Thymus (tissue), 11 donors: ENCODE results near the gene BLMH. TPM values are rescaled to one million over a fixed set of nuclear protein-coding genes. Genes with fewer than 3 reads are reported as not detected.

ENCODE experiments used
- DNase-seq, 9 donors: peaks; one replicate each; pipeline ENCODE4 v3.0.0-alpha.2; 2013; ENCODE audit warnings: low spot score in 9 of 9, low read depth in 6 of 9, missing footprints in 1 of 9
- H3K27ac ChIP-seq, 2 donors: one replicate each; pipeline ENCODE4 v1.5.1; 2013; ENCODE audit warnings: control low read depth in 1 of 2, low read depth in 1 of 2, low read length in 1 of 2, mild to moderate bottlenecking in 1 of 2, moderate library complexity in 1 of 2
- H3K27me3 ChIP-seq, 2 donors: one replicate each; pipeline ENCODE4 v1.5.1; 2013; ENCODE audit warnings: low read length in 1 of 2; ENCODE audit not compliant: control insufficient read depth in 2 of 2, insufficient read depth in 1 of 2
- H3K36me3 ChIP-seq, 2 donors: one replicate each; pipeline ENCODE4 v1.5.1; 2013; ENCODE audit warnings: low read length in 1 of 2, mild to moderate bottlenecking in 1 of 2, moderate library complexity in 1 of 2; ENCODE audit not compliant: control insufficient read depth in 2 of 2, insufficient read depth in 2 of 2
- H3K4me1 ChIP-seq, 2 donors: one replicate each; pipeline ENCODE4 v1.5.1; 2013; ENCODE audit warnings: low read length in 2 of 2; ENCODE audit not compliant: control insufficient read depth in 2 of 2, insufficient read depth in 2 of 2
- H3K4me3 ChIP-seq, 2 donors: one replicate each; pipeline ENCODE4 v1.5.1; 2013; ENCODE audit warnings: low read length in 2 of 2, control low read depth in 1 of 2, mild to moderate bottlenecking in 1 of 2
- H3K9me3 ChIP-seq, 2 donors: one replicate each; pipeline ENCODE4 v1.5.1; 2013; ENCODE audit warnings: low read length in 1 of 2, mild to moderate bottlenecking in 1 of 2; ENCODE audit not compliant: control insufficient read depth in 2 of 2, insufficient read depth in 1 of 2
- WGBS: extraction: QIAGEN DNeasy Blood & Tissue Kit; methylation state at CpG from one replicate; pipeline ENCODE4 v1.1.7; 2013; 5-methylcytosine and 5-hydroxymethylcytosine counted together
- polyA plus RNA-seq: library from polyadenylated mRNA; stranded (reverse); fragments of 200-250 nt; gene quantifications from one replicate; pipeline ENCODE4 v1.2.3, GENCODE V29; 2013
- total RNA-seq: library from RNA; stranded (reverse); fragments of 120-200 nt; gene quantifications from one replicate; pipeline ENCODE4 v1.2.4, GENCODE V29; 2013
- donor health status: healthy.

BLMH gene
- total and polyA plus RNA-seq, 2 donors = 33.3 to 37.6 TPM

GRCh38 chr17:30333503-30334360, 42.0 kb upstream of the BLMH start, which contains the start of gene TMIGD1:
TMIGD1 (minus strand) TSS chr17:30334057; CDS start chr17:30332133, 1,924 bp downstream.
- no peak for DNase-seq
- Histone ChIP-seq H3K4me3 (no peak within 1 kb of the TSS), H3K9me3 (no peaks in the 10 kb centered on the region), H3K27ac (no peak within 1 kb of the TSS), H3K36me3 (no peaks in the 10 kb centered on the region), H3K27me3 (no peaks in the 10 kb centered on the region), H3K4me1 (peaks cover 0 to 2% of the 10 kb centered on the region in 2 donors)
- WGBS = 97% methylated on average over 9 of the region's 9 CpGs

GRCh38 chr17:30332057-30332542, 40.4 kb upstream of the BLMH start:
- 19% methylated on average over 4 of the region's 4 CpGs for WGBS
- Histone ChIP-seq H3K9me3 (no peaks in the 10 kb centered on the region), H3K27ac (peak overlapping the region in 1 of 2 donors; percentile 55), H3K27me3 (no peaks in the 10 kb centered on the region), H3K36me3 (no peaks in the 10 kb centered on the region), H3K4me3 (no peak overlapping the region), H3K4me1 (peaks cover 0 to 2% of the 10 kb centered on the region in 2 donors)
- DNase-seq = peak in 6 of 9 donors; percentile 15 to 66 (median 22)

DNA sequence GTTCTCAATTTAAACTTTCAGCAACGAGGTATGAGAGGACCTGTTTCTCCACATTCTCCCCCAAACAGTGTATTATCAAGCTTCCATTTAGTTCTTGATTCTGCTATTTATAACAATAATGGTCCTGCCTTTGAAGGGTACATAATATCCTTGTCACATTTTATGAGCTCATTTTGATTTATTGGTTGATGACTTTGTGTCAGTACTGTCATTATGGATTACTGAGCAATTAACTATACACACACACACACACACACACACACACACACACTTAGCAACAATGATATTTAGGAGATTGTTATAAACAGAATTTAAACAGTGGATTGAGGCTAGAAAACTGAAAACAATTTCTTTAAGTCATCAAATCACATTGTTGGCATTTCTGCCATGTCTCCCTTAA, 35.1 kb upstream of the BLMH start:
- no peaks in the 10 kb centered on the region for H3K9me3 ChIP-seq
- H3K27me3 ChIP-seq = no peaks in the 10 kb centered on the region
- no peaks in the 10 kb centered on the region for H3K36me3 ChIP-seq
- DNase-seq = no peak
- no peak overlapping the region for H3K4me3 ChIP-seq
- no peak overlapping the region for H3K27ac ChIP-seq
- peaks cover 2 to 4% of the 10 kb centered on the region in 2 donors for H3K4me1 ChIP-seq
- 70% methylated on average over 1 of the region's 1 CpG for WGBS

- Histone ChIP-seq H3K4me1 (peaks cover 0 to 4% of the 10 kb centered on the region in 2 donors), H3K36me3 (no peaks in the 10 kb centered on the region), H3K27ac (no peak overlapping the region), H3K27me3 (no peaks in the 10 kb centered on the region), H3K4me3 (no peak overlapping the region), H3K9me3 (no peaks in the 10 kb centered on the region)
- no peak for DNase-seq
- 88% methylated on average over 7 of the region's 7 CpGs for WGBS
These were observed 33.0 kb upstream of the BLMH start for GRCh38 chr17:30324723-30325122.

- no peak overlapping the region for H3K4me3 ChIP-seq
- no peaks in the 10 kb centered on the region for H3K36me3 ChIP-seq
- no peak overlapping the region for H3K27ac ChIP-seq
- no peaks in the 10 kb centered on the region for H3K27me3 ChIP-seq
- peaks cover 0 to 4% of the 10 kb centered on the region in 2 donors for H3K4me1 ChIP-seq
- H3K9me3 ChIP-seq = no peaks in the 10 kb centered on the region
- peak in 1 of 9 donors; percentile 46 for DNase-seq
These were observed 32.2 kb upstream of the BLMH start for GRCh38 chr17:30323895-30324319.

DNA sequence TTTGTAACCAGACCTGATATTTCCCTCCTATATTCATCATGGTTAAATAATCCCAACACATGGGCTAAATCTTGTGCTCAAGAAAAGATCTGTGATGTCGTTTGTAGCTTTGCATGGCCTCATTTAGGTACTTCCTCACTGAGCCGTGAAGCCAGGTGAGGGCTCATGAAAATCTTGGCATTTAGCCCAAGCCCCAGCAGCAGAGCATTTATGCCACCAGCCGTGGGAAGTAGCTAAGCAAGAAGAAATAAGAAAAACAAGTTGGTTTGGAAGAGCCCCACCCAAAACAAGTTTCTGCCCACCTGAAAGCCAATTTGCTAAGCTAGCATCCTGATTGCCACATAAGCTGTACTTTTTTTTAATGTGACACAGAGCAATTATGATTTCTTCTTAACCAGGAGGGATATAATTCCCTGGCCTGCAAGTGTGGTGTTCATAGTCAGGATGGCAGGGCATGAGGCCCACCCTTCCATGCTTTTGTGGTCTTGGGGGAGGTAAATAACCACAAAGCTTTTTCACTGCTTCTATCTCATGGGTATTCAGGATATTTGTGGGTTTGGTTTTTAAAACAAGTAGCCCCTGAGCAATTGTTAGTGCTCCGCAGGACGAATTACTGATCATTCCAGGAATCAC, 31.6 kb upstream of the BLMH start:
- WGBS = 8% methylated on average over 5 of the region's 5 CpGs
- no peaks in the 10 kb centered on the region for H3K27me3 ChIP-seq

GRCh38 chr17:30321314-30321713, 29.6 kb upstream of the BLMH start:
- DNase-seq = no peak
- Histone ChIP-seq H3K4me3 (no peak overlapping the region), H3K9me3 (no peaks in the 10 kb centered on the region), H3K4me1 (peaks cover 0 to 4% of the 10 kb centered on the region in 2 donors), H3K36me3 (no peaks in the 10 kb centered on the region), H3K27me3 (no peaks in the 10 kb centered on the region), H3K27ac (no peak overlapping the region)
- WGBS = 94% methylated on average over 4 of the region's 4 CpGs

More for the DNA sequence above, 31.6 kb upstream of the BLMH start:
- H3K36me3 ChIP-seq = no peaks in the 10 kb centered on the region
- H3K27ac ChIP-seq = no peak overlapping the region
- DNase-seq = peak in 1 of 9 donors; percentile 44
- no peak overlapping the region for H3K4me3 ChIP-seq
- peaks cover 0 to 4% of the 10 kb centered on the region in 2 donors for H3K4me1 ChIP-seq
- no peaks in the 10 kb centered on the region for H3K9me3 ChIP-seq

- H3K4me3 ChIP-seq = no peak overlapping the region
- no peak for DNase-seq
- no peaks in the 10 kb centered on the region for H3K4me1 ChIP-seq
- no peaks in the 10 kb centered on the region for H3K9me3 ChIP-seq
- H3K27ac ChIP-seq = no peak overlapping the region
- no peaks in the 10 kb centered on the region for H3K36me3 ChIP-seq
- WGBS = 93% methylated on average over 3 of the region's 3 CpGs
- no peaks in the 10 kb centered on the region for H3K27me3 ChIP-seq
These were observed 26.4 kb upstream of the BLMH start for GRCh38 chr17:30318155-30318554.

DNA sequence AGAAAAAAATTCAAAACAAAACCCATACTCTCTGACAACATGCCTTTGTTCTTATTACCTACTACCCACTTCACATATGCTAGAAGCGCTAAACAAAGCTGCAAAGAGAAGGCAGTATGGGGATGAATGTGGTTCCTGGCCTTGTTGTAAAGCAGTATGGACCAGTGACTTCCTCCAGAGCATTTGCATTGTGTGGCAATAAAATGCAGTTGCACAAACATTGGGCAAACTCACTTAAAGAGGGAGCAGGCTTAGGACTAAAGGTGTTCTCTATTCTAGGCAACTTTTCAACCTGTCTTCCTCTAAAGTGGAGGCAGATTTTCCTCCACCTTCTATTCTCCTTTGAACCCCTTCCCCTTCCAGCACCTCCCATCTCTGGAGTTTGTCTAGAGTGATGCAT, 25.0 kb upstream of the BLMH start:
- Histone ChIP-seq H3K27me3 (no peaks in the 10 kb centered on the region), H3K4me3 (no peak overlapping the region), H3K36me3 (no peaks in the 10 kb centered on the region), H3K9me3 (no peaks in the 10 kb centered on the region), H3K27ac (no peak overlapping the region), H3K4me1 (no peaks in the 10 kb centered on the region)
- no peak for DNase-seq
- 95% methylated on average over 1 of the region's 1 CpG for WGBS
